Breast epithelium (tissue), 4 donors: ENCODE measurements around the gene GPC6. TPM values are rescaled to one million over a fixed set of nuclear protein-coding genes. Genes with fewer than 3 reads are reported as not detected.

Experiments
- DNase-seq, 2 donors: peaks; one replicate each; pipeline ENCODE4 v3.0.0-alpha.2; 2019; ENCODE audit warnings: low spot score in 2 of 2
- H3K27ac ChIP-seq, 2 donors: fragments of 200-600 bp; sonication (generic) in 1 of 2; one replicate each; pipeline ENCODE4 v1.5.1; 2016 to 2019; ENCODE audit warnings: mild to moderate bottlenecking in 1 of 2
- H3K27me3 ChIP-seq, 2 donors: fragments of 200-600 bp; sonication (generic) in 1 of 2; one replicate each; pipeline versions ENCODE4 v1.5.1 to v1.6.0; 2017 to 2019; ENCODE audit warnings: control low read depth in 1 of 2, mild to moderate bottlenecking in 1 of 2
- H3K36me3 ChIP-seq: fragments of 200-600 bp; one replicate; pipeline ENCODE4 v1.5.1; 2019
- H3K4me1 ChIP-seq, 2 donors: fragments of 200-600 bp; sonication (generic); one replicate each; pipeline ENCODE4 v1.5.1; 2016 to 2019; ENCODE audit warnings: control low read depth in 1 of 2
- H3K4me3 ChIP-seq, 3 donors: fragments of 200-600 bp; sonication (generic); 1 replicate in 2 of 3; 2 replicates in 1 of 3; pipeline ENCODE4 v1.5.1; 2016 to 2019; ENCODE audit warnings: mild to moderate bottlenecking in 3 of 3, moderate library complexity in 2 of 3
- H3K9me3 ChIP-seq, 2 donors: fragments of 200-600 bp; sonication (generic) in 1 of 2; one replicate each; pipeline ENCODE4 v1.5.1; 2016 to 2019; ENCODE audit warnings: control low read depth in 1 of 2
- CTCF ChIP-seq, 3 donors: fragments of 450-650 bp; IDR thresholded peaks; one replicate each; pipeline ENCODE4 v1.5.1; 2016 to 2017; ENCODE audit warnings: antibody characterized with exemption in 3 of 3, mild to moderate bottlenecking in 3 of 3, moderate library complexity in 3 of 3
- POLR2A ChIP-seq: fragments of 450-650 bp; IDR thresholded peaks from one replicate; pipeline ENCODE4 v1.6.1; 2016; ENCODE audit warnings: antibody characterized with exemption, mild to moderate bottlenecking, moderate library complexity
- POLR2AphosphoS5 ChIP-seq, 3 donors: sonication (generic); formaldehyde crosslinking; IDR thresholded peaks; one replicate each; pipeline ENCODE4 v1.6.1; 2017; ENCODE audit warnings: antibody characterized with exemption in 3 of 3
- intact Hi-C: fragments of 100-400 bp; cut with DNase I; formaldehyde crosslinking; loops from one replicate; pipeline ENCODE4 v1.15.1; 2023; ENCODE audit warnings: low total_unique reads
- total RNA-seq, 3 donors: library from RNA; depleted of rRNA; stranded (reverse); fragments of >200 nt; gene quantifications; one replicate each; pipeline ENCODE4 v1.1.0, GENCODE V29; 2016

The GPC6 gene
- total RNA-seq, 3 donors from 2014 or later, result 3.5 to 44.0 (median 4.9) TPM

DNA sequence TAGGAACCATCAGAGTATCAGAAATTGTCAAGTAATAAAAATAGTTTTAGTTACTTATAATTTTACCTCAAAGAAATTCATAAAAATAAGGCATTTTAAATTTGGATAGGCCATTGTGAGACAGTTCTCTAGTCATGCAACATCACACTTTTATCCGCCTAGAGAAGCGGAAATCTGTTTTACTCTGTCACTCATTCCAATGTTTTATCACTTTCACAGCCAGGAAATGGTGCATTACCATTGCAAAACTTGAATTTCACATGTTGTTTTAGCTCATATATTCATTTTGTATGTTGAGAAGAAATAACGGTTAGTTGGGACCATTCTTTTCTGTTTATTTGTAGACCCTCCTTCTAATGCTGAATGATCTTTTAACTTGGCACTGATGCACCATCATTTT is 427.2 kb downstream of the GPC6 start:
- H3K27me3 ChIP-seq, result no peaks in the 10 kb centered on the region

DNA sequence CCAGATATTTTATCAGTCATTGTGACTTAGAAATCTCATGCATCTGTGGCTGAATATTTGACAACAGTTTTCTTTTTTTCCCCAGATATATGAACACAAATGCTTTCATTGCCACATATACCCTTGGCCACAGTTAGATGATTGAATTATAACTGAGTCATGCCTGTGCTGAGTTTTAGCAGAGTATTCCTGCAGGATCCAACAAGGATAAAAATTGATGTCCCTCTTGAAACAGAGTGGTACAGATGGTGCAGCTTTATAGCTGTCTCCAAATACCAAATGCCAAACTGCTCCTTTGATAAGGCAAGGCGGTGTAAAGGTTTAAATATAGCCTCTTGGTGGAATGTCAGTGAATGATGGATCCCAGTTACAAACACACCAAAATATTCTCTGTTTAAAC is 428.5 kb downstream of the GPC6 start:
- Histone ChIP-seq H3K4me3 (no peak overlapping the region), H3K36me3 (peaks cover 4% of the 10 kb centered on the region), H3K27me3 (no peaks in the 10 kb centered on the region), H3K27ac (no peak overlapping the region), H3K4me1 (no peaks in the 10 kb centered on the region), H3K9me3 (peaks cover 0 to 8% of the 10 kb centered on the region in 2 donors)
- intact Hi-C loops, result no loop called here
- no peak for TF ChIP-seq CTCF (IDR thresholded peaks at IDR 0.05)
- no peak for TF ChIP-seq POLR2A
- no peak for TF ChIP-seq POLR2AphosphoS5 (IDR thresholded peaks at IDR 0.05)
- no peak for DNase-seq

More for the DNA sequence above, 427.2 kb downstream of the GPC6 start:
- no peak for DNase-seq
- peaks cover 4% of the 10 kb centered on the region for H3K36me3 ChIP-seq
- TF ChIP-seq CTCF (IDR thresholded peaks at IDR 0.05) (no peak), POLR2AphosphoS5 (IDR thresholded peaks at IDR 0.05) (no peak), POLR2A (no peak)
- no peaks in the 10 kb centered on the region for H3K4me1 ChIP-seq
- no peak overlapping the region for H3K4me3 ChIP-seq
- H3K27ac ChIP-seq, result no peak overlapping the region
- intact Hi-C loops, result no loop called here
- H3K9me3 ChIP-seq, result peaks cover 0 to 8% of the 10 kb centered on the region in 2 donors

DNA sequence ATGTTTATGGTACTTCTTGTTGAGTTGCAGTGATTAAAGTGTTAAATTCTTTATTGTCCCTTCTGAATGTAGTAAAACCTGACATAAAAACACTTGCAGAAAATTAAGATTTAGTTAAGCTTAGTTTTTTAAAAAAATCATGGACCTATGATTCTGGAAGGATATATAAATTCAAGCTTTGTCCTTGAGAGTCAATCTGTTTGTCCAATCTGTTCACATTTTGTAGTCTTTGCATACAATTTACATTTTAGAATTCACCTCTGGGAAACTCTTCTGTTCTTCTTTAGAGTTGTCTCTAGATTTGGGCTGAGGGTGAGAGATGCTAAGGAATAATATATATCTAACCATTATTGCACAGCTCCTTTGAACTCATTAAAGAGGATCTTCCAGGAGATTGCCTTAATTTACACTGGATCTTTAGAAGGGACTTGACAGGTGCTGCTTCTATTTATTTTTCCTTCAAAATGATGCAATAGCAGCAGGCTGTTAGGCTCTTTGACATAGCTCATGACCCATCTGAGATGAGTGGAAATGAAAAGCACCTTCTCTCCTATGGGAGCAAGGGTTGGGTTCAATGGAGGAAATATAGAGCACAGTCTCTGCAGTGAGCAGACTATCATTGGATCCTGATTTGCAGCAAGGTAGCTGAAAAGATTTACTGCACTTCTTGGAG is 433.9 kb downstream of the GPC6 start:
- intact Hi-C loops, result no loop called here
- Histone ChIP-seq H3K4me3 (no peak overlapping the region), H3K27me3 (no peaks in the 10 kb centered on the region), H3K27ac (no peak overlapping the region), H3K36me3 (peaks cover 4% of the 10 kb centered on the region), H3K4me1 (no peaks in the 10 kb centered on the region), H3K9me3 (peaks cover 0 to 8% of the 10 kb centered on the region in 2 donors)
- DNase-seq, result no peak
- no peak for TF ChIP-seq CTCF (IDR thresholded peaks at IDR 0.05)
- TF ChIP-seq POLR2AphosphoS5 (IDR thresholded peaks at IDR 0.05), result no peak
- TF ChIP-seq POLR2A, result no peak

GRCh38 chr13:93670866-93671265 is 444.3 kb downstream of the GPC6 start:
- Histone ChIP-seq H3K4me1 (no peaks in the 10 kb centered on the region), H3K27ac (no peak overlapping the region), H3K9me3 (no peaks in the 10 kb centered on the region), H3K27me3 (no peaks in the 10 kb centered on the region), H3K36me3 (no peaks in the 10 kb centered on the region), H3K4me3 (no peak overlapping the region)
- intact Hi-C loops, result loop anchor here (5.0 kb wide), 1 partner anchor 596 kb away; no protein-coding TSS in a partner anchor
- DNase-seq, result no peak
- no peak for TF ChIP-seq POLR2A
- TF ChIP-seq POLR2AphosphoS5 (IDR thresholded peaks at IDR 0.05), result no peak
- TF ChIP-seq CTCF (IDR thresholded peaks at IDR 0.05), result no peak

GRCh38 chr13:93672996-93673395 is 446.4 kb downstream of the GPC6 start:
- DNase-seq, result no peak
- H3K4me1 ChIP-seq, result no peaks in the 10 kb centered on the region
- no peaks in the 10 kb centered on the region for H3K36me3 ChIP-seq
- TF ChIP-seq CTCF (IDR thresholded peaks at IDR 0.05), result no peak
- no peak for TF ChIP-seq POLR2AphosphoS5 (IDR thresholded peaks at IDR 0.05)
- TF ChIP-seq POLR2A, result no peak
- H3K27ac ChIP-seq, result no peak overlapping the region
- intact Hi-C loops, result loop anchor here (5.0 kb wide), 1 partner anchor 594 kb away; no protein-coding TSS in a partner anchor
- H3K4me3 ChIP-seq, result no peak overlapping the region
- no peaks in the 10 kb centered on the region for H3K27me3 ChIP-seq
- no peaks in the 10 kb centered on the region for H3K9me3 ChIP-seq
